NCI-H1436 (cell line): ENCODE data around the gene PPP2R5D.
"Not testable (repeated sequence)": the region's sequence is repeated elsewhere in the genome, so short reads cannot be mapped to it uniquely, and the experiment has no call there.

ENCODE experiments used
- DNase-seq: peaks from one replicate; lab custom pipeline; 2025; lab: John Stamatoyannopoulos, UW

Gene PPP2R5D

DNA sequence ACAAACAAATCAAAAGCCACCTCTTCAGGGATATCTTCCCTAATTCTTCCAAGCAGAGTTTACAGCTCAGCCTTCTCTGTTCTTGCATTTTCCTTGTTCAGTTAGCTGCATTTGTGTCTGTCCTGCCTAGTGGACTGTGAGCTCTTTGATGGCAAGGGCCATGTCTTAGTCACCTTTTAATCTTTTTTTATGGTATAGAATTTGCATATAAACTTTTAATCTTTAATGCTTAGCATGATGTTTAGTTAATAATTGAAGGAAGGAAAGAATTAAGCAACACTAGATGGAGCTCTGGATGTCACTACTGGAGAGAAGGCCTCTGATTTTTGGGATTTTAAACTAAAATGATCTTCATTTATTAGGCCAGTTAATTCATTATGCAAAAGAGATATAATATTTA, 12.1 kb downstream of the PPP2R5D start:
- DNase-seq: no peak

DNA sequence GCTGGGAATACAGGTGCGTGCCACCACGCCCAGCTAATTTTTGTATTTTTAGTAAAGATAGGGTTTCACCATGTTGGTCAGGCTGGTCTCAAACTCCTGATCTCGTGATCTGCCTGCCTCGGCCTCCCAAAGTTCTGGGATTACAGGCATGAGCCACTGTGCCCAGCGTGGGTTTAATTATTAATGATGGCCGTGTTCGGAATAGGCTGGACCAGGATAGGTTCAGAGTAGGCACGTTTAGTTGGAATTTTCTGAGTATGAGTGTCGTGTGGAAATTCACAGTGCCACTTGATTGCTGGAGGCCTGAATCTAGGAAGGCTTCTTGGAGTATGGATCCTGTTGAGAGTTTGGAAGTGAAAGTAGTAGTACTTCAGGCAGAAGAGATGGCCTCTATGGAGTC, 13.8 kb downstream of the PPP2R5D start:
- not testable (repeated sequence) for DNase-seq

DNA sequence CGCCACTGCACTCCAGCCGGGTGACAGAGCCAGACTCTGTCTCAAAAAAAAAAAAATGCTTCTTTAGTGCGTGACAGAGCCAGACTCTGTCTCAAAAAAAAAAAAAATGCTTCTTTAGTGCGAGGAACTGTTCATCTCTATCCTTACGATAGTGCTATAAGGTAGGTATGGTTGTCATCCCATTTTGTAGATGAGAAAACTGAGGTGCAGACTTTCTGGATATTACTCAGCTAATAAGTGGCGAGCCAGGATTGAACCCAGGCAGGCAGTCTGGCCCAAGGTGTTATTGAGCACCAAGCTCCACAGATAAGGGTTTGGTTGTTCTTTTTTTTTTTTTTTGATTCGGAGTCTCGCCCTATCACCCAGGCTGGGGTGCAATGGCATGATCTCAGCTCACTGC, 17.5 kb downstream of the PPP2R5D start:
- no peak for DNase-seq

DNA sequence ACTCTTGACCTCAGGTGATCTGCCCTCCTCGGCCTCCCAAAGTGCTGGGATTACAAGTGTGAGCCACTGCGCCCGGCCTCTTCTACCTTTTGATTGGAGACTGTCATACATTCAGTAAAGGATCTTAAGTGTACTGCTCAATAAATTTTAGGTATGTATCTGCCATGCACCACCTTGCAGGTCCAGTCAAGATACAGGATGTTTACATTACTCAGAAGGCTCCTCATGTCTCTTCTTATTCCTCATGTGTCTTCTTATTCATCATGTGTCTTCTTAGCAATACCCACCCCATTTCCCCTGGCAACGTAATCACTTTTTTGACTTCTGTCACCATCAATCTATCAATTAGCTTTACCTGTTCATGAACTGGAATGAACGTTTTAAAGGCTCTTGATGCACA, 21.5 kb downstream of the PPP2R5D start:
- no peak for DNase-seq

DNA sequence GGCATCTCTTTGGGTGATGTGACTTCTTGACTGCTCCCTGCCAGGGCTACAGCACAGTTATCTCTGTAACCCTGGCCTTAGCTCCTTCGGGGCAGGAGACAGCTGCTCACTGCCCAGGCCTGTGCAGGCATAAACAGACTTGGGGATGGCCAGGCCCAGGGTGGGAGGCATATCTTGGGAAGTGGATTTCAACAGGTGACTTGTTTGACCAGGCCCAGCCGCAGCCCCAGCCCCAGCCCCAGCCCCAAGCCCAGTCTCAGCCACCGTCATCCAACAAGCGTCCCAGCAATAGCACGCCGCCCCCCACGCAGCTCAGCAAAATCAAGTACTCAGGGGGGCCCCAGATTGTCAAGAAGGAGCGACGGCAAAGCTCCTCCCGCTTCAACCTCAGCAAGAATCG, 21.9 kb downstream of the PPP2R5D start:
- DNase-seq: no peak

DNA sequence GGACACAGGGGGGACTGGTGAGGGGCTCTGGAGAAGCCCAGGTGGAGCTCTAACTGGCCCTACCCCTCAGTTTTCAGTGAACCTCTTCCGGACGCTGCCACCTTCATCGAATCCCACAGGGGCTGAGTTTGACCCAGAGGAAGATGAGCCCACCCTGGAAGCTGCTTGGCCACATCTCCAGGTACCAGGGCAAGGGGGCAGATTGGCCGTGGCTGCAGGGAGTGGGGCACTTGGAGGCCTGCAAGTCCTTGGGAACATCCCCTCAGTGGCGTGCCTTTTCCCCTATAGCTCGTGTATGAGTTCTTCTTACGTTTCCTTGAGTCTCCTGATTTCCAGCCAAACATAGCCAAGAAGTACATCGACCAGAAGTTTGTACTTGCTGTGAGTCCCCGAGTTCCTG, 22.8 kb downstream of the PPP2R5D start:
- DNase-seq: no peak

DNA sequence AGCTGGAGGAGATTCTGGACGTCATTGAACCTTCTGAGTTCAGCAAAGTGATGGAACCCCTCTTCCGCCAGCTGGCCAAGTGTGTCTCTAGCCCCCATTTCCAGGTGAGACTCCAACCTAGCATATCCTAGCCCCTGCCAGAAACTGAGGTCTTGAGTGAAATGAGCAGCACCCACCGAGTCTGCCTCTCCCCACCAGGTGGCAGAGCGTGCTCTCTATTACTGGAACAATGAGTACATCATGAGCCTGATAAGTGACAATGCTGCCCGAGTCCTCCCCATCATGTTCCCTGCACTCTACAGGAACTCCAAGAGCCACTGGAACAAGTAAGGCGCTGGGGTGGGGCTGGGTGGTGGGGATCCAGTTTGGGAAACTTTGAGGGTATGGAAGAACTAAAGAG, 24.8 kb downstream of the PPP2R5D start:
- no peak for DNase-seq

DNA sequence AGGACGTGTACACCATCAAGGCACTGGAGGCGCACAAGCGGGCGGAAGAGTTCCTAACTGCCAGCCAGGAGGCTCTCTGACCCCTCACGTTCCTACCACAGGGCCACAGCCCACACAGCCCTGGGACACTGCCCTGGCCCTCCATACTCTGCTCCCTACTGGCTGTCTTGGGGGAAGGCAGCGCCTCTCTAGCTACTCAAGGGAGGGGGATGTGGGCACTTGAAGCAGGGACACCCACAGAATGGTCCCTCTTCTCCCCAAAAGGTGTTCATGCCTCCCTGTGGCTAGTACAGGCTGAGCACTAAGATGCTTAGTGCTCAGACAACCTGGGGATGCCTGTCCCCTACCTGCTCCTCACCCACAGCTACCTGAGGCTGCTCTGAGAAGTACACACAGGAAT, 26.8 kb downstream of the PPP2R5D start:
- DNase-seq: no peak

DNA sequence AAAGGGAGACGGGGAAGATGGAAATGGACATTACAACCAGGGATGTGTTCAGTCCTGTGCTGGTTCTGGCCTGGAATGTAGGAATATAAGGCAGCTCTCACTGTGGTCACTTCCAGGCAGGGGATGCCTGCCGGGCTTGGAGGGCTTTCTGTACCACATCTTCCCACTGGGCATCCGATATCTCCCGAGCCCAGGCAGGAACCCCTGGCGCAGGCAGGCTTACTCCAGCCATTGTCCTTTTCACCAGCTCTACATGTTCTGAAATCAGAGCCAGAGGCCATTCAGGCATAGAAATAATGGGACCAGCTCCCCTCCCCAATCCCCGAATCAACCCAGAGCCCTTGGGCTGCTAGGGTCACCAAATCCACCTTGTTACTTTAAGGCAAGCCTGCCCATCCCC, 28.0 kb downstream of the PPP2R5D start:
- no peak for DNase-seq

DNA sequence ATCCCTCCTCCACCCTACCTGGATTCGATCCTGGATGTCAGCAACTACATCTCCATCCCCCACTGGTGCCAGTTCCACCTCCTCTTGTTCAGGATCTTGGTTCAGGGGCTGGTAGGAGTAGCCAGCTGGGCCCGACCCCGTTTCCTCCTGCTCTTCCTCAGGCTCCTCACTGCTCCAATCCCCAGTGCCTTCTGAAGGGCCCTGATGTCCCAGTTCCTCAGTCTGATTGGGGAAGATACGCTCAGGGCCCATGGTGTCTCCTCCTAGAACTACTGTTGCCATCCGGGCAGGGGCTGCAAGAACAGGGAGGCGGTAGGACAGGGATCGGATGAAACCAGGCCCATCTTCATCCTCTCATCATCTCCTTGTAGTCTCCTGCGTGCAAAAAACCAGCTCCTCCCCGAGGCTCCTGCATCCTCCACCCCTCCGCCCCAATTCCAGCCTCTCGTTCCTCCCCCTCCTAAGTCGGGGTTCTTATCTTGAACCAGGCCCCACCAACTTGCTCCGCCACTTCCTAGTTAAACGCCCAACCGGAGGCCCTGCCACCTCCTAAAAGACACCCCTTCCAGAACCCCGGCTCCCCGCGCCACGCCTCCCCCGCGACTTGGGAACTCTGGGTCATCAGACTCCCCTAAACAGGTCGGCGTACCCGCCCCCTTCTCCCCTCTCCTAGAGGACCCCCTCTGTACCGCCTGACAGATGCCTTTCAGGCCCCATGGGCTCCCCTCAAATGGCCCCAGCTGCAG, 28.9 kb downstream of the PPP2R5D start:
- no peak for DNase-seq

DNA sequence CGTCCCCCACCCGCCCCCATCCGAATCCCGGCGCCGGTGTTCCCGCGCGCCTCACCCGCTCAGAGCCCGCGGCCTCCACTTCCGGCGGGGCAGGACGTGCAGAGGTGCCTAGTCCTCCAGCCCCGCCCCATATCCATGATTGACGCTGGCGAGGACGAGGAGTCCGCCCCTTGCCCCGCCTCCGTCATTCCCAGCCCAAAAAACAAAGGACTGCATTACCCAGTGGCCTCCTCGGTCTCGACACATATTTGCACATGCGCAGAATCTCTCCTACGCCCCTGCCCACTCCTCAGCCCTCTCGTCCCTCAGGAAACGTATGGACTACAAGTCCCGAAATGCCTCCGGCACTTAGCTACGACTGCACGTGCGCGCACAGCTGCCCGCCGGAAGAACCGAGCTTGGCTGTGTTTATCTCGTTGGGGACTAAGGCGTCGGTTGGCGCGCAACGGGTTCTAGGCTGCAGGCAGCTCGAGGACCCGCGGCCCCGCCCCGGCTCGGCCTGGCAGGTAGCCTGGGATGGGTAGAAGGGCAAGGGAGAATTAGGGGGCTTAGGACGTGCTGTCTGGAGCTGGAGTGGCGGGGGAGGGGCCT, 29.6 kb downstream of the PPP2R5D start, which contains the start of the genes KLHDC3 and MEA1:
KLHDC3 (plus strand) TSS at position 407 of the 591 bp plus-strand sequence. CDS start 2,944 bp downstream, outside the sequence.
MEA1 (minus strand) TSS at position 104 of the 591 bp plus-strand sequence. CDS start 133 bp downstream, outside the sequence.
- DNase-seq: peak; percentile 100

DNA sequence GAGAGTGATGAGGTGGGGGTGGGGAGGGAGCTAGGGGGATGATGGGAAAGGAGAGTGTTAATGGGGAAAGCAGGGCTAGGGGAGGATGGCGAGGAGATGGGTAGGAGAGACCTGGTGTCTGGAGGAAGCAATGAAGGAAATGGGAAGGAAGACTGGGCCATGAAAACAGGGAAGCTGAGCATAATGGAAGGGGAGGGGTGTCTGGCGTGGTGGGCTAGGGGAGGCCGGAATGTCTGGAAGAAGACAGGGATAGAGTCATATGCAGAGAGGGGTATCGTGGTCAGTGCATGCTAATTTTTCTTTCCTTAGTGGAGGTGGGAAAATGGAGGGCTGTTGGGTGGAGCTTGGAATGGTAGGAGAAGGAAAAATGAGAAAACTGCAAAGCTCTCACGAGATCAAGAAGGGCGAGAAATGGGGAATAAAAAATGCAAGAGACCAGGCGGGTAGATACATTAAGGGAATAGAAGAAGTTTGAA, 30.1 kb downstream of the PPP2R5D start:
- DNase-seq: no peak

DNA sequence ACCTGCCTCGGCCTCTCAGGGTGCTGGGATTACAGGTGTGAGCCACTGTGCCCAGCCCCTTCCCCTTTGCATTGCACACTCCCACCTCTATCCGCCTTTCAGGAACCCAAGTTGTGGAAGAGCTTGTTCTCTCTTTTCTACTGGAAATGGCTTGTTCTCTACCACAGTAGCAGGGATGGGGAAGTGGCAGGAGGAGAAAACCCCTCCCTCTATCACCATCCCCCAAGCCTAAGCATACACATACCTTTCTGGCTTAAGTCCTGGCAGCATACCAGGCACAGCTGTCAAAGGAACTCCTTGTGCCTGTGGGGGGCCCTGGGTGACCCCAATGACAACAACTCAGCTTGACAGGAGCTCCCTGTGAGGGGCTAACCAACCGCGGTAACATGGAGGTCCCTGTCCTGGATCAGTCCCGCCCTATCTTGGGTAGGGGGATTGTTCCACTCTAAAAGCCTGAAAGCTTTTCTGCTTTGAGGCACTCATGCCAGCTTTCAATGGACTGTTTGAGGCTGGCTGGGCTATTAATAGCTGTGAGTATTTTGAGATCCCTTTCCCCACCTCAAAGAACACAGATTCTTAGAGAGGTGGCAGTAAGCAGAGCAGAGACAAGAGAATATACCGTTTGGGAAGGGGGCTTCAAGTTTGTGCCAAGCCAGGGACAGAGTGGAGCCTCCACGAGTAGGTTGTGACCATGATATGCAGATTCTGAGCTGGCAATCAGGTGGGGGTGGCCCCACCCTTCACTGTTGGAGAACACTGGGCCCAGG, 32.0 kb downstream of the PPP2R5D start:
- DNase-seq: no peak

DNA sequence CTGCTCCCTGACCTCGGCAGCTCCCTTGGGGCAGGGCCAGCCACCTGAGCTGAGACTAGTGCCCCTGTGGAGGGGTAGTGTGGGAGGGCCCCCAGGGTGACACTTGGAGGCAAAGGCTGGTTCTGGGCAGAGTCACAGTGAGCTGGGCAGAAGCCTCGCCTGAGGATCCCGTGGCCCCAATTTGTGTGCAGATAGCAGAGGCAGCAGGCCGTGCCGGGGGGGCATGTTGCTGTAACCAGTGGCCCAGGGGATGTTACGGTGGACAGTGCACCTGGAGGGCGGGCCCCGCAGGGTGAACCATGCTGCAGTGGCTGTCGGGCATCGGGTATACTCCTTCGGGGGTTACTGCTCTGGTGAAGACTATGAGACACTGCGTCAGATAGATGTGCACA, 32.6 kb downstream of the PPP2R5D start:
- DNase-seq: no peak

DNA sequence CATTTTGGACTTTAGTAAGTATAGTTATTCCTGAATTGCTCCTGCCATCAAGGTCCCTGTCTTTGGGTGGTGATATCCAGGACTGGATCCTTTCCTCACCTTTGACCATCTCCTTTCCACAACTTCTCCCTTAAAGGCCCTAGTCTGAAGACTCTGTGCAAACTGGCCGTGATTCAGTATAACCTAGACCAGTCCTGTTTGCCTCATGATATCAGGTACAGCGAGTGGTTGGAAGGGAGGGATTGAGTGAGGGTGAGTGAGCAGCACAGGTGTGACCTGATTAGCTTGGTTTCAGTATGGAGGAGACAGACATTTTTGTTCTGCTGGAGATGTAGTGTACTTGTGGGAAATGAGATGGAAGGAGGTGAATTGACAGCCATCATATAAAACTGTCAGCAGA, 34.8 kb downstream of the PPP2R5D start:
- no peak for DNase-seq

DNA sequence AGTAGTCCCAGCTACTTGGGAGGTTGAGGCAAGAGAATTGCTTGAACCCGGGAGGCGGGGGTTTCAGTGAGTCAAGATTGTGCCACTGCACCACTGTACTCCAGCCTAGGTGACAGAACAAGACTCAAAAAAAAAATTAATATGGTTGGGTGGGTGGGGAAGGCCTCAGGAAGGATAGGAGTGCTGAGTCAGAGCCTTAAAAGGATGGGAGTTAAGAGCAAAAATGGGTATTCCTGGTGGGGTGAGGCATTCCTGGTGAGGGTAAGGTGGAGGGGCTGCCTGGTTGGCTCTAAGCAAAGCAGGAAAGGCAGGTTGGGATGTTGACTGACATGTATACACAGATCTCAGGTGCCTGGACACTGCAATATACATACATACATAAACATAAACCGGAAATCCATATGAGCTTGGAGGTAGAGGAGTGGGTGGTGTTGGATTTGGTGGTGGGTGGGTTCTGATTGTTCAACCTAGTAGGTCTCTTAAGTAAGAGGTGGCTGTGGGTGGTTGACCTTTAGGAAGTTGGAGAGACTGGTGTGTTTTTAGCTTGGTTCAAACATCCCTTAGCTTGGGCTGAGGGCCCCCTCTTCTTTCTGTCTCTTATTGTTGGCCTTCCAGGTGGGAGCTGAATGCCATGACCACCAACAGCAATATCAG, 35.8 kb downstream of the PPP2R5D start:
- no peak for DNase-seq

DNA sequence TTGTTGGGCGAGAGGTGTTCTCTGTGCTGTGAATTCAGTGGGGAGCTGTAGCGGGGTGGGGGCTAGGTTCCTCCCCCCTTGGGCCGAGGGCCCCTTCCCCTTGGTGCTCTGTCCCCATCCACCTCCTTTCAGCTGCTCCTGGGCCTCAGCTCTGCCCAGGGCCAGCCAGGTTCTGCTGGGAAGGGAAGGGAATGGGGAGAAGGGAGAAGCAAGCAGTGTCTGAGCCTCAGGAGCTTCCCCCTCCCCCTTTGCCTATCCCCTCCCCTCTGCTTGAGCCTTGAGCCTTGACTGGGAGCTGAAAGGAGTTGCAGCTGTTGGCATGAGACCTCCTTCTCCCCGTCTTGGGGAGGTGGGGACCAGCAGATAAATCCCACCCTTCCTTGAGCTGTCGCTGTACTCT, 36.5 kb downstream of the PPP2R5D start:
- no peak for DNase-seq

DNA sequence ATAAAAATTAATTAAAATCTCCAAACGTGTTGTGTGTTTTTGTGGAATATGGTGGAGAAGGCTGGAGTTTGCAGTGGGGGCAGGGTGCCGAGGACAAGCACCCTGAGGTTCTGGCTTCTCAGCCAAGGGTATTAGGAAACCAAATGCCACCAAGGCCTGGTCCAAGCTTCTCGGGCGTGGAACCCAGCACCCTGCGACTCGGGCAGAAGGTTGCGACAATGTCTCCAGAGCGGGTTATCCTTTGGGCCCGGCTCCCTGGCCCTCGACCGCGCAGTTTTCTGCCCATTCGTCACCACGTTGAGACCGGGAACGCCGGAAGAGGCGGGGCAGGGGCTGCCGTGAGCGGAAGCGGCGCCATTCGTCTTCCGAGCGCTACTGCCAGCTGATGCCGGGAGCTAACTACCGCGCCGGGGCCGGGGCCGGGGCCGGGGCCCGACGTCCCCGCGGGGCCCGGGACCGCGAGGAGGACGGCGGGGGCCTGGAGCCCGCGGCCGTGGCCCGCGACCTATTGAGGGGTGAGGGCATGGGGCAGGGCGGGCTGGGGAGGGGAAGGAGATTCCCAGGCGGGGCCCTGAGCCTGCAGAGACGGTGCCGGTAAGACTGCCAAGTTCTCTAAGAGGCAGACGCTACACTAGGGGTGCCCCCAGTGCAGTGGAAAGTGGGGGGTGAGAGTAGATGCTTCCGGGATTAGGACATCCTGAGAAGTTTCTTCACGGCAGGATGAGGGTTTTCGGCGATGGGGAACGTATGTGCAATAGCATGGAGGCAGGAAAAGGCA, 37.1 kb downstream of the PPP2R5D start, which contains the start of gene RRP36:
RRP36 (plus strand) TSS at position 354 of the 778 bp plus-strand sequence; CDS start at position 386, 32 bp downstream.
- peak; percentile 52 for DNase-seq

DNA sequence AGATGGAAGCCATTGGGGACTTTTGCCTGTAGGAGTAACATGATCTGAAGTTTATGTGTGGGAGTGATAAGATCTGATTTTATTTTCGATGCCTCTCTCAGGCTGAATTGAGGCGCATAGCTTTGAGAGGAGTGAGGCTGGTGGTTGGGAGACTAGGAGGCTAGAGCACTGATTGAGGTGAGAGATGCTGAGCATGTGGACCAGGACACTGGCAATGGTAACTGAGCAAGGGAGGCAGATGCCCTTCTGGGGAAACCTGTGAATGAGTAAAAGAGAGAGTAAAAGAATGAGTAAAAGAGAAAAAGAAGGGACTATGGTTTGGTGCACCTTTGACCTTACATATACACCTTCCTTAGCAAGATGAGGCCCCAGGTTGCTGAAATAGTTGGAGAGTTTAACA, 40.1 kb downstream of the PPP2R5D start:
- no peak for DNase-seq

DNA sequence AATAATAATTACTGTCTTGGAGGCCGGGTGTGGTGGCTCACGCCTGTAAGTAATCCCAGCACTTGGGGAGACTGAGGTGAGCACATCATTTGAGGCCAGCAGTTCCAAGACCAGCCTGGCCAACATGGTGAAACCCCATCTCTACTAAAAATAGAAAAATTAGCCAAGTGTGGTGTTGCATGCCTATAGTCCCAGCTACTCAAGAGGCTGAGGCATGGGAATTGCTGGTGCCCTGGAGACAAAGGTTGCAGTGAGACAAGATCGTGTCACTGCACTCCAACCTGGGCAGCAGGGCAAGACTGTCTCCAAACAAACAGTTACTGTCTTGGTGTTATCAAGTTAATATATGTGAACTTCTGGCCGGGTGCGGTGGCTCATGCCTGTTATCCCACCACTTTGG, 42.0 kb downstream of the PPP2R5D start:
- DNase-seq: no peak

DNA sequence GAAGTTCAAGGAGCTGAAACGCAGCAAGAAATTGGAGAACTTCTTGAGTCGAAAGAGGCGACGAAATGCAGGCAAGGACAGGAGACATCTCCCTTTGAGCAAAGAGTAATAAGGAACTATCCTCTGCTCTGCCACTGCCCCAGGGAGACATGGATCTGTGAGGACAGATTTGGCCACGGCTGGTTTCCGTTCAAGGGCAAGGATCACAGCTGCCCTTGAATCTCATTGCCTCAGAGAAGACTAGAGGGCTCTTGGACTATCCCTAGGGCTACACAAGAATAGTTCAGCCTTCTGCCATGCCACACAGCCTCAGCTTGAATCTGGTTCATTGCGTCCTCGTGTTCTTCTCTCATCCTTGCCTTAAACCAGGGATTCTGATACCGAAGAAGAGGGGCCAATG, 44.8 kb downstream of the PPP2R5D start:
- no peak for DNase-seq
